Activated CD8-positive, alpha-beta T cell treated with anti-CD3 and anti-CD28 coated beads for 36 hours (primary cell): ENCODE data around the gene COL15A1. TPM values are rescaled to one million over a fixed set of nuclear protein-coding genes. Genes with fewer than 3 reads are reported as not detected.

ENCODE experiments used
- ATAC-seq: fragments of 200-7000 bp; cut with Tn5 transposase; one replicate; pipeline ENCODE4 v1.10.0; 2021; ENCODE audit warnings: mild to moderate bottlenecking, moderate library complexity
- CTCF ChIA-PET: fragments of 350-600 bp; sonication (Branson Sonifier 250); formaldehyde crosslinking; loops from one replicate; lab custom pipeline; 2021; ENCODE audit warnings: antibody characterized with exemption; lab: Charles Lee
- POLR2A ChIA-PET: fragments of 350-600 bp; sonication (Branson Sonifier 250); formaldehyde crosslinking; loops from one replicate; lab custom pipeline; 2021; ENCODE audit warnings: antibody characterized with exemption; lab: Charles Lee
- DNase-seq: peaks from one replicate; pipeline ENCODE4 v3.0.0-alpha.2; 2020
- H3K27ac Mint-ChIP-seq: one replicate; pipeline ENCODE4 v1.8.0; 2021; ENCODE audit warnings: mild to moderate bottlenecking, mixed read lengths
- H3K27me3 Mint-ChIP-seq: one replicate; pipeline ENCODE4 v1.8.0; 2021; ENCODE audit warnings: mixed read lengths
- H3K36me3 Mint-ChIP-seq: one replicate; pipeline ENCODE4 v1.8.0; 2021; ENCODE audit warnings: low read depth, mixed read lengths
- H3K4me1 Mint-ChIP-seq: one replicate; pipeline ENCODE4 v1.8.0; 2021; ENCODE audit warnings: low read depth, mixed read lengths
- H3K4me3 Mint-ChIP-seq: one replicate; pipeline ENCODE4 v1.8.0; 2021; ENCODE audit warnings: mild to moderate bottlenecking, moderate library complexity, mixed read lengths
- H3K9me3 Mint-ChIP-seq: one replicate; pipeline ENCODE4 v1.8.0; 2021; ENCODE audit warnings: mixed read lengths
- intact Hi-C: fragments of 100-400 bp; cut with micrococcal nuclease; formaldehyde crosslinking; loops from one replicate; pipeline ENCODE4 v1.10.0; 2022
- total RNA-seq, 2 experiments: library from RNA; stranded (reverse); gene quantifications; one replicate each; pipeline ENCODE4 v1.2.3, GENCODE V29; 2021
- TF ChIP-seq, protein P1 (sequence below): fragments of 200-600 bp; IDR thresholded peaks from one replicate; pipeline ENCODE4 v1.8.0; 2022; ENCODE audit warnings: antibody characterized with exemption, mild to moderate bottlenecking

Gene COL15A1
- total RNA-seq, 2 experiments from 2014 or later = 0.07 TPM; not detected in 1

DNA sequence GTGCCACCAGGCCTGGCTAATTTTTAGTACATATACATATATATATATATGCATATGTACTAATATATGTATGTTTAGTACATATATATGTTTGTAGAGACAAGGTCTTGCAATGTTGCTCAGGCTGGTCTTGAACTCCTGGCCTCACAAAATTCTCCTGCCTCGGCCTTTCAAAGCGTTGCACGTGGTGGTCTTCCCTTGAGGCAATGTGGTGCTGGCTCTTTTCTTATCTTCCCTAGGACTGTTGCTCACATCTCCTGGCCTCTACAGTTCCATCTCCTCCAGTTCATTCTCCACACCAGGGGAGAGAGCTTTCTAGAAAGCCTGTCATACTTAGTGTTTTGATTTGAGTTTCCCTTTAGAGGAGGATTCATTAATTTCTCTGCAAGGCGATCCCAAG, 132.3 kb downstream of the COL15A1 start:
- POLR2A ChIA-PET = interaction anchor here (1.3 kb wide), 2 partner anchors 21 to 28 kb away, joined by 3 to 4 read pairs; no protein-coding TSS in a partner anchor
- H3K36me3 Mint-ChIP-seq = no peaks in the 10 kb centered on the region
- peak overlapping the region; percentile 2 for H3K27ac Mint-ChIP-seq
- no peak for DNase-seq
- no peaks in the 10 kb centered on the region for H3K9me3 Mint-ChIP-seq
- CTCF ChIA-PET = interaction anchor here (0.9 to 1.7 kb wide), 5 partner anchors 10 to 77 kb away, joined by 3 to 6 read pairs (median 3); partner anchors contain the start of gene TGFBR1
- ATAC-seq = no peak
- intact Hi-C loops = no loop called here
- H3K4me1 Mint-ChIP-seq = peaks cover 39% of the 10 kb centered on the region
- H3K27me3 Mint-ChIP-seq = no peaks in the 10 kb centered on the region
- TF ChIP-seq, protein P1, sequence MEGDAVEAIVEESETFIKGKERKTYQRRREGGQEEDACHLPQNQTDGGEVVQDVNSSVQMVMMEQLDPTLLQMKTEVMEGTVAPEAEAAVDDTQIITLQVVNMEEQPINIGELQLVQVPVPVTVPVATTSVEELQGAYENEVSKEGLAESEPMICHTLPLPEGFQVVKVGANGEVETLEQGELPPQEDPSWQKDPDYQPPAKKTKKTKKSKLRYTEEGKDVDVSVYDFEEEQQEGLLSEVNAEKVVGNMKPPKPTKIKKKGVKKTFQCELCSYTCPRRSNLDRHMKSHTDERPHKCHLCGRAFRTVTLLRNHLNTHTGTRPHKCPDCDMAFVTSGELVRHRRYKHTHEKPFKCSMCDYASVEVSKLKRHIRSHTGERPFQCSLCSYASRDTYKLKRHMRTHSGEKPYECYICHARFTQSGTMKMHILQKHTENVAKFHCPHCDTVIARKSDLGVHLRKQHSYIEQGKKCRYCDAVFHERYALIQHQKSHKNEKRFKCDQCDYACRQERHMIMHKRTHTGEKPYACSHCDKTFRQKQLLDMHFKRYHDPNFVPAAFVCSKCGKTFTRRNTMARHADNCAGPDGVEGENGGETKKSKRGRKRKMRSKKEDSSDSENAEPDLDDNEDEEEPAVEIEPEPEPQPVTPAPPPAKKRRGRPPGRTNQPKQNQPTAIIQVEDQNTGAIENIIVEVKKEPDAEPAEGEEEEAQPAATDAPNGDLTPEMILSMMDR = no peak
- no peak overlapping the region for H3K4me3 Mint-ChIP-seq

GRCh38 chr9:99076483-99077171, 132.9 kb downstream of the COL15A1 start:
- peak; percentile 86 for ATAC-seq
- Mint-ChIP-seq H3K4me1 (peaks cover 34% of the 10 kb centered on the region), H3K4me3 (no peak overlapping the region), H3K36me3 (no peaks in the 10 kb centered on the region), H3K27ac (peak overlapping the region; percentile 83), H3K27me3 (no peaks in the 10 kb centered on the region), H3K9me3 (no peaks in the 10 kb centered on the region)
- DNase-seq = peak; percentile 64
- ChIA-PET CTCF (interaction anchor here (0.9 to 1.7 kb wide), 5 partner anchors 11 to 78 kb away, joined by 3 to 6 read pairs (median 3); partner anchors contain the start of gene TGFBR1), POLR2A (interaction anchor here (1.3 kb wide), 2 partner anchors 21 to 28 kb away, joined by 3 to 4 read pairs; no protein-coding TSS in a partner anchor)
- intact Hi-C loops = no loop called here
- TF ChIP-seq, protein P1 = no peak

DNA sequence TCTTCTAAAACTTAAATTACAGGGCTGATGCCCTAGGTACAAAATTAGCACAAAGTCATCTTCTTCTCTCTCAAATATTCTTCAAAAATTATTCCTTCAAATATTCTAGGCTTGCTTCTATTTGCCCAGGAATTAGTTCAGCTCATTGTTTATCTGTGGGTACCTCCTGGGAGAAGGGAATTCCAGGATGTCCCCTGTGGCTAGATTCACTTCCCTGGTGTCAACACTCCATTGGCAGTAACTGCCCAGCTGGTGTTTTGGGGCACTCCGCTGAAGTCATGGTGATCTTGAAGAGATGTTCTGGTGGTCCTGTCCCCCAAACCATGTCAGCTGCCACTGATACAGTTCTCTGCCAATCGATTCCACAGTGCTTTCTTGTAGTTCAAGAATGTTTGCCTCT, 135.0 kb downstream of the COL15A1 start:
- DNase-seq (no peak), ATAC-seq (no peak)
- Mint-ChIP-seq H3K27me3 (no peaks in the 10 kb centered on the region), H3K4me3 (no peak overlapping the region), H3K4me1 (peaks cover 31% of the 10 kb centered on the region), H3K9me3 (no peaks in the 10 kb centered on the region), H3K27ac (no peak overlapping the region), H3K36me3 (no peaks in the 10 kb centered on the region)
- TF ChIP-seq, protein P1 = no peak
- intact Hi-C loops = no loop called here
- ChIA-PET POLR2A (no interaction called here), CTCF (interaction anchor here (1.0 kb wide), 1 partner anchor 23 kb away, joined by 3 read pairs; no protein-coding TSS in a partner anchor)

GRCh38 chr9:99079542-99079941, 135.8 kb downstream of the COL15A1 start:
- H3K4me1 Mint-ChIP-seq = peaks cover 28% of the 10 kb centered on the region
- H3K27me3 Mint-ChIP-seq = no peaks in the 10 kb centered on the region
- TF ChIP-seq, protein P1 = no peak
- intact Hi-C loops = no loop called here
- H3K36me3 Mint-ChIP-seq = no peaks in the 10 kb centered on the region
- ATAC-seq = no peak
- H3K4me3 Mint-ChIP-seq = no peak overlapping the region
- POLR2A ChIA-PET = no interaction called here
- CTCF ChIA-PET = interaction anchor here (1.0 to 1.9 kb wide), 2 partner anchors 22 to 61 kb away, joined by 3 to 4 read pairs; no protein-coding TSS in a partner anchor
- no peaks in the 10 kb centered on the region for H3K9me3 Mint-ChIP-seq
- no peak for DNase-seq
- no peak overlapping the region for H3K27ac Mint-ChIP-seq

GRCh38 chr9:99083051-99083450, 139.3 kb downstream of the COL15A1 start:
- ChIA-PET CTCF (interaction anchor here (0.7 to 1.8 kb wide), 3 partner anchors 10 to 86 kb away, joined by 3 to 9 read pairs (median 3); no protein-coding TSS in a partner anchor), POLR2A (interaction anchor here (1.1 to 1.3 kb wide), 2 partner anchors 8 to 23 kb away, joined by 3 read pairs; no protein-coding TSS in a partner anchor)
- Mint-ChIP-seq H3K27ac (no peak overlapping the region), H3K36me3 (no peaks in the 10 kb centered on the region), H3K4me3 (no peak overlapping the region), H3K27me3 (no peaks in the 10 kb centered on the region), H3K4me1 (peaks cover 13% of the 10 kb centered on the region), H3K9me3 (no peaks in the 10 kb centered on the region)
- ATAC-seq = no peak
- DNase-seq = no peak
- intact Hi-C loops = no loop called here
- TF ChIP-seq, protein P1 = no peak
